Endometrial microvascular endothelial cells (primary cell): ENCODE data around the gene DNAJC27. TPM values are rescaled to one million over a fixed set of nuclear protein-coding genes. Genes with fewer than 3 reads are reported as not detected.

ENCODE experiments used
- in situ Hi-C: cut with HindIII; loops from 2 replicates; pipeline ENCODE4 v1.10.0; 2017; ENCODE audit warnings: low sequenced_read_pairs, low pct_unique_long_range_greater_than_20kb; ENCODE audit errors: inconsistent ontology term
- total RNA-seq: library from RNA; depleted of rRNA; stranded (reverse); fragments of >200 nt; gene quantifications from one replicate; pipeline ENCODE4 v1.2.3, GENCODE V29; 2015; ENCODE audit errors: inconsistent ontology term

Gene DNAJC27
- total RNA-seq, 1 donor from 2014 or later, result 4.2 TPM

- in situ Hi-C loops, result no loop called here
These were observed 41.0 kb downstream of the DNAJC27 start for GRCh38 chr2:24930768-24931167.

GRCh38 chr2:24929230-24929629 lies 42.5 kb downstream of the DNAJC27 start:
- in situ Hi-C loops, result no loop called here

- in situ Hi-C loops, result no loop called here
These were observed 43.7 kb downstream of the DNAJC27 start for GRCh38 chr2:24928036-24928435.

- in situ Hi-C loops, result no loop called here
These were observed 45.0 kb downstream of the DNAJC27 start for GRCh38 chr2:24926602-24927252.

GRCh38 chr2:24926220-24926601 lies 45.5 kb downstream of the DNAJC27 start:
- in situ Hi-C loops, result no loop called here

GRCh38 chr2:24925815-24926214 lies 45.9 kb downstream of the DNAJC27 start:
- in situ Hi-C loops, result no loop called here

- in situ Hi-C loops, result no loop called here
These were observed 47.0 kb downstream of the DNAJC27 start for GRCh38 chr2:24924732-24925131.

- in situ Hi-C loops, result no loop called here
These were observed 47.5 kb downstream of the DNAJC27 start for GRCh38 chr2:24924266-24924665.

GRCh38 chr2:24923106-24923505 lies 48.6 kb downstream of the DNAJC27 start:
- in situ Hi-C loops, result no loop called here

- in situ Hi-C loops, result no loop called here
These were observed 49.2 kb downstream of the DNAJC27 start for GRCh38 chr2:24922556-24922955.

- in situ Hi-C loops, result no loop called here
These were observed 50.8 kb downstream of the DNAJC27 start for GRCh38 chr2:24920809-24921441.

GRCh38 chr2:24920098-24920808 lies 51.5 kb downstream of the DNAJC27 start, which contains the start of gene ADCY3:
Gene ADCY3, minus strand, starts transcription at chr2:24920237. Its CDS starts 1,250 bp downstream, at chr2:24918987.
- in situ Hi-C loops, result no loop called here

- in situ Hi-C loops, result no loop called here
These were observed 52.2 kb downstream of the DNAJC27 start for GRCh38 chr2:24919506-24920097.

- in situ Hi-C loops, result no loop called here
These were observed 52.7 kb downstream of the DNAJC27 start for GRCh38 chr2:24919037-24919505.

GRCh38 chr2:24918326-24919036 lies 53.3 kb downstream of the DNAJC27 start:
- in situ Hi-C loops, result no loop called here

GRCh38 chr2:24917731-24918325 lies 53.9 kb downstream of the DNAJC27 start:
- in situ Hi-C loops, result no loop called here

- in situ Hi-C loops, result no loop called here
These were observed 54.7 kb downstream of the DNAJC27 start for GRCh38 chr2:24917086-24917485.

- in situ Hi-C loops, result no loop called here
These were observed 56.0 kb downstream of the DNAJC27 start for GRCh38 chr2:24915796-24916195.

GRCh38 chr2:24915175-24915574 lies 56.6 kb downstream of the DNAJC27 start:
- in situ Hi-C loops, result no loop called here
